HCT116 (cell line): Measurements from ENCODE around the gene HARS2. TPM values are rescaled to one million over a fixed set of nuclear protein-coding genes. Genes with fewer than 3 reads are reported as not detected.

ENCODE experiments used
- ATAC-seq: fragments of 200-7000 bp; cut with Tn5 transposase; 2 replicates; pipeline ENCODE4 v1.9.1; 2020; ENCODE audit warnings: mild to moderate bottlenecking, moderate library complexity
- Bru-seq: library from RNA; stranded (reverse); fragments of 400-500 nt; gene quantifications from one replicate; lab custom pipeline; 2021; lab: Mats Ljungman, UMichigan
- BruChase-seq, 2 experiments: library from RNA; stranded (reverse); fragments of 400-500 nt; gene quantifications; one replicate each; lab custom pipeline; 2021; lab: Mats Ljungman, UMichigan
- BruUV-seq: library from RNA; stranded (reverse); fragments of 400-500 nt; replicated peaks from 2 replicates; lab custom pipeline; 2021; lab: Mats Ljungman, UMichigan
- CTCF ChIA-PET: fragments of 300-600 bp; sonication (Branson Sonifier 250); formaldehyde crosslinking; loops from one replicate; lab custom pipeline; 2021; ENCODE audit warnings: antibody characterized with exemption; lab: Charles Lee
- POLR2A ChIA-PET: fragments of 300-600, 350-600 bp; sonication (Branson Sonifier 250); formaldehyde crosslinking; loops from one replicate; lab custom pipeline; 2021; ENCODE audit warnings: antibody characterized with exemption; lab: Charles Lee
- RAD21 ChIA-PET, 2 experiments: fragments of 300-600 bp; sonication (Branson Sonifier 250); formaldehyde crosslinking; loops; one replicate each; lab custom pipeline; 2023; ENCODE audit warnings: low total read pairs in 2 of 2; ENCODE audit not compliant: uncharacterized antibody in 2 of 2, unreplicated experiment in 2 of 2, low non-redundant PET in 1 of 2; lab: Charles Lee
- DNase-seq: peaks from one replicate; pipeline ENCODE4 v3.0.0-alpha.2; 2010; ENCODE audit warnings: low read depth, low spot score
- H2AFZ ChIP-seq: fragments of 200-600 bp; shearing (Covaris generic), sonication (generic); 2 replicates; pipeline ENCODE4 v1.6.1; 2017; ENCODE audit warnings: low read depth, mixed run types, mixed read lengths, antibody characterized with exemption, low read length; ENCODE audit not compliant: poor library complexity, severe bottlenecking
- H3K27ac ChIP-seq: 2 replicates; pipeline ENCODE4 v1.5.1; 2012; ENCODE audit warnings: low read depth, low read length
- H3K27me3 ChIP-seq: fragments of 200-600 bp; sonication (generic); 2 replicates; pipeline ENCODE4 v1.6.1; 2016; ENCODE audit warnings: mixed run types, low read length, mixed read lengths; ENCODE audit not compliant: insufficient read depth
- H3K36me3 ChIP-seq, 2 experiments: fragments of 200-500 bp in 1 of 2; fragments of 200-600 bp in 1 of 2; sonication (Bioruptor generic) in 1 of 2; sonication (generic) in 1 of 2; 2 replicates each; pipeline versions ENCODE4 v1.5.1 to v1.6.1; 2014 to 2016; ENCODE audit warnings: low read length in 2 of 2, inconsistent platforms in 1 of 2, mixed read lengths in 1 of 2, mixed run types in 1 of 2; ENCODE audit not compliant: insufficient read depth in 2 of 2, control insufficient read depth in 1 of 2
- H3K4me1 ChIP-seq, 2 experiments: fragments of 200-600 bp in 1 of 2; sonication (generic) in 1 of 2; 2 replicates each; pipeline versions ENCODE4 v1.5.1 to v1.6.1; 2012 to 2017; ENCODE audit warnings: low read length in 2 of 2, inconsistent platforms in 1 of 2, mild to moderate bottlenecking in 1 of 2, mixed read lengths in 1 of 2, mixed run types in 1 of 2, moderate library complexity in 1 of 2; ENCODE audit not compliant: insufficient read depth in 2 of 2, control insufficient read depth in 1 of 2
- H3K4me2 ChIP-seq: fragments of 200-600 bp; sonication (generic); 2 replicates; pipeline ENCODE4 v1.6.1; 2017; ENCODE audit warnings: mixed run types, low read length, mixed read lengths
- H3K4me3 ChIP-seq, 2 experiments: fragments of 200-600 bp in 1 of 2; sonication (generic) in 1 of 2; replicated peaks in 1 of 2; 2 replicates each; pipeline ENCODE4 v1.5.1; 2011 to 2016; ENCODE audit warnings: low read length in 2 of 2, control low read depth in 1 of 2, low read depth in 1 of 2, mild to moderate bottlenecking in 1 of 2, mixed read lengths in 1 of 2, mixed run types in 1 of 2
- H3K79me2 ChIP-seq: fragments of 200-600 bp; sonication (generic); 2 replicates; pipeline ENCODE4 v1.6.1; 2017; ENCODE audit warnings: mild to moderate bottlenecking, mixed run types, low read length, moderate library complexity, mixed read lengths; ENCODE audit not compliant: insufficient read depth
- H3K9ac ChIP-seq: fragments of 200-600 bp; sonication (generic); 2 replicates; pipeline ENCODE4 v1.6.1; 2016; ENCODE audit warnings: low read length, mixed read lengths
- H3K9me2 ChIP-seq: fragments of 200-600 bp; sonication (generic), shearing (Covaris generic); 2 replicates; pipeline ENCODE4 v1.6.1; 2017; ENCODE audit warnings: mixed run types, mild to moderate bottlenecking, moderate library complexity; ENCODE audit not compliant: insufficient read depth
- H3K9me3 ChIP-seq, 2 experiments: fragments of 200-500 bp in 1 of 2; fragments of 200-600 bp in 1 of 2; sonication (Bioruptor generic) in 1 of 2; sonication (generic) in 1 of 2; 2 replicates each; pipeline ENCODE4 v1.6.1; 2014 to 2017; ENCODE audit warnings: low read length in 2 of 2, mixed read lengths in 2 of 2, inconsistent platforms in 1 of 2, low read depth in 1 of 2, mild to moderate bottlenecking in 1 of 2, mixed run types in 1 of 2, moderate library complexity in 1 of 2; ENCODE audit not compliant: control insufficient read depth in 1 of 2, insufficient read depth in 1 of 2
- H4K20me1 ChIP-seq: fragments of 200-600 bp; sonication (generic), shearing (Covaris generic); 2 replicates; pipeline ENCODE4 v1.6.1; 2017; ENCODE audit warnings: mixed run types, mild to moderate bottlenecking, moderate library complexity; ENCODE audit not compliant: insufficient read depth
- CBX3 ChIP-seq: IDR thresholded peaks from 2 replicates; pipeline ENCODE4 v1.6.1; 2012; ENCODE audit warnings: low read depth
- EGR1 ChIP-seq: IDR thresholded peaks from 2 replicates; pipeline ENCODE4 v1.6.1; 2012; ENCODE audit warnings: low read depth
- ELF1 ChIP-seq: IDR thresholded peaks from 2 replicates; pipeline ENCODE4 v1.6.1; 2012; ENCODE audit warnings: low read depth, borderline replicate concordance
- EZH2 ChIP-seq: fragments of 200-600 bp; sonication (generic); IDR thresholded peaks from 2 replicates; pipeline ENCODE4 v1.6.1; 2017; ENCODE audit warnings: antibody characterized with exemption, mixed run types
- JUND ChIP-seq: IDR thresholded peaks from 2 replicates; pipeline ENCODE4 v1.6.1; 2012
- MAX ChIP-seq: IDR thresholded peaks from 2 replicates; pipeline ENCODE4 v1.6.1; 2012
- POLR2A ChIP-seq: IDR thresholded peaks from 2 replicates; pipeline ENCODE4 v1.7.0; 2011; ENCODE audit warnings: borderline replicate concordance; ENCODE audit not compliant: insufficient read depth, insufficient read length; ENCODE audit errors: extremely low read depth
- POLR2AphosphoS5 ChIP-seq: IDR thresholded peaks from 2 replicates; pipeline ENCODE4 v1.6.1; 2011; ENCODE audit warnings: mild to moderate bottlenecking, low read depth, low read length, moderate library complexity
- RAD21 ChIP-seq: IDR thresholded peaks from 2 replicates; pipeline ENCODE4 v1.6.1; 2012; ENCODE audit warnings: low read depth, mild to moderate bottlenecking
- SIN3A ChIP-seq: IDR thresholded peaks from 2 replicates; pipeline ENCODE4 v1.6.1; 2012; ENCODE audit warnings: low read depth
- SP1 ChIP-seq: IDR thresholded peaks from 2 replicates; pipeline ENCODE4 v1.6.1; 2012; ENCODE audit warnings: low read depth
- SRF ChIP-seq: IDR thresholded peaks from 2 replicates; pipeline ENCODE4 v1.6.1; 2012; ENCODE audit warnings: low read depth
- TCF7L2 ChIP-seq: IDR thresholded peaks from 2 replicates; pipeline ENCODE4 v1.7.0; 2011; ENCODE audit warnings: borderline replicate concordance, inconsistent platforms; ENCODE audit not compliant: insufficient read depth, insufficient read length; ENCODE audit errors: extremely low read depth
- ZBTB33 ChIP-seq: IDR thresholded peaks from 2 replicates; pipeline ENCODE4 v1.6.1; 2011; ENCODE audit warnings: mild to moderate bottlenecking, low read length, moderate library complexity; ENCODE audit not compliant: insufficient replicate concordance; ENCODE audit errors: extremely low read depth
- ZFX ChIP-seq: fragments of 450-650 bp; IDR thresholded peaks from 2 replicates; pipeline ENCODE4 v1.6.1; 2017
- ZNF274 ChIP-seq: fragments of 200-500 bp; sonication (Bioruptor generic); IDR thresholded peaks from 2 replicates; pipeline ENCODE4 v1.6.1; 2014; ENCODE audit warnings: mild to moderate bottlenecking, low read depth, low read length, inconsistent platforms
- intact Hi-C: fragments of 100-400 bp; cut with micrococcal nuclease; formaldehyde crosslinking; loops from 2 replicates; pipeline ENCODE4 v1.10.0; 2022
- long read RNA-seq: library from polyadenylated mRNA; unstranded; transcript quantifications from one replicate; pipeline ENCODE4 v2.0.0, GENCODE V29; 2021; ENCODE audit not compliant: unreplicated experiment
- polyA plus RNA-seq: library from polyadenylated mRNA; unstranded; fragments of >200 nt; gene quantifications from 2 replicates; pipeline ENCODE4 v1.2.1, GENCODE V29; 2012; ENCODE audit warnings: missing spikeins
- total RNA-seq: library from RNA; stranded (reverse); gene quantifications from one replicate; pipeline ENCODE4 v1.2.1, GENCODE V29; 2021; ENCODE audit not compliant: unreplicated experiment

HARS2 gene, protein sequence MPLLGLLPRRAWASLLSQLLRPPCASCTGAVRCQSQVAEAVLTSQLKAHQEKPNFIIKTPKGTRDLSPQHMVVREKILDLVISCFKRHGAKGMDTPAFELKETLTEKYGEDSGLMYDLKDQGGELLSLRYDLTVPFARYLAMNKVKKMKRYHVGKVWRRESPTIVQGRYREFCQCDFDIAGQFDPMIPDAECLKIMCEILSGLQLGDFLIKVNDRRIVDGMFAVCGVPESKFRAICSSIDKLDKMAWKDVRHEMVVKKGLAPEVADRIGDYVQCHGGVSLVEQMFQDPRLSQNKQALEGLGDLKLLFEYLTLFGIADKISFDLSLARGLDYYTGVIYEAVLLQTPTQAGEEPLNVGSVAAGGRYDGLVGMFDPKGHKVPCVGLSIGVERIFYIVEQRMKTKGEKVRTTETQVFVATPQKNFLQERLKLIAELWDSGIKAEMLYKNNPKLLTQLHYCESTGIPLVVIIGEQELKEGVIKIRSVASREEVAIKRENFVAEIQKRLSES
- total RNA-seq (38.8 TPM), Bru-seq, nascent RNA (percentile 92 among the genes with signal in this experiment), BruChase-seq, experiment 1, labeled RNA remaining after a 6-hour chase (percentile 93 among the genes with signal in this experiment), BruChase-seq, experiment 2, labeled RNA remaining after a 2-hour chase (percentile 96 among the genes with signal in this experiment)
- 27.1 and 31.5 TPM in 2 replicates for polyA plus RNA-seq
- long read RNA-seq, transcript HARS2-201 (13 exons, 2,510 nt), result major isoform, 67 of 95 reads
- long read RNA-seq, transcript HARS2-215 (12 exons, 2,346 nt), result minor isoform, 5 of 95 reads
- long read RNA-seq, partial matches to known transcripts, result 7 of 95 reads
- long read RNA-seq, other reads (novel, unspliced or antisense), result 15 of 95 reads

DNA sequence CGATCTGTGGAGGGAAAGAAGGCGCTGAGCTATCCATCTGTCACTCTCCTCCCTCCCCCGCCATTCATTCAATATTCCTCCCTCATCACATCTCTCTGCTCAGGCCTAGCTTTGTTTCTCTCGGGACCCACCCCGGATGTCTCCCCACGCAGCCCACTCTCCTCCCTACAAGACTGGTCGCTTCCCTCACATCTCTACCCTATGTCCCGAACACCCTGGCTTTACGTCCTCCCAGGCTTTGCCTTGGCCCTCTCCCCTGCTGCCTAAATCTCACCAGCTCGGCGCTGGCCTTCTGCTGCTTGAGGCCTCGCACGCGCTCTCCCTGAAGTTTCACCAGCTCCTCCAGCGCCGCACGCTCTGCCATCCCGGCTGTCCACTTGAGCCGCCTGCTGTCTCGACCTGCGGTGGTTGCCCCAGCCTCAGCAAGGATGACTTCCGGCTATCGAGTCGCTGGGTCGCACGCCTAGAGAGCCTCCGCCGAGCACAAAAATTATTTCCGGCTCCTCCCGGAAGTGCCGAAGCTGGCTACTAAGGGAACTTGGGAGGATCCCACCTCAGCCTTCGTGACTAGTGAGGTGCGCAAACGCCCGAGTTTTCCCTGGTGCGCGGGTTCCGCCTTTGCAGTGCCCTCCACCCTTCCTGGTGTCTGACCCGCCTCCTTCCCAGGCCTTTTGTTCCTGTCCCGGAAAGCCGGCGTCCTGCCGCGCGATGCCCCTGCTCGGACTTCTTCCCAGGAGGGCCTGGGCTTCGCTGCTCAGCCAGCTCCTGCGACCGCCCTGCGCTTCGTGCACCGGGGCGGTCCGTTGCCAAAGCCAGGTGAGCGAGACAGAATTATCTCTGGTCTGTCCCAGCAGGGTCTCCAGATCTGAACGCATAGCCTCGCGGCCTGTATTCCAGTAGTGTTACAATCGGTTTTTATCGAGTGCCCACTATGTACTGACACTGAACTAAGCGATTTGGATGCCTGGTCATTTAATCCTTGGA, at the start of gene HARS2, which contains the start of gene HARS1:
HARS2 (plus strand) TSS at position 515 of the 984 bp plus-strand sequence; CDS start at position 709, 194 bp downstream.
HARS1 (minus strand) TSS at position 430 of the 984 bp plus-strand sequence; CDS start at position 364, 66 bp downstream.
- ChIA-PET RAD21 (no interaction called here), CTCF (no interaction called here), POLR2A (interaction anchor here (0.6 to 2.2 kb wide), 8 partner anchors 9 to 345 kb away, joined by 3 to 15 read pairs (median 6); partner anchors contain the start of genes HBEGF, IK, NDUFA2 and ZMAT2)
- peak; percentile 96 for ATAC-seq
- TF ChIP-seq POLR2A (peak; percentile 94), JUND (no peak), SRF (peak; percentile 38; the same call in 1 of the 2 replicates), TCF7L2 (peak; percentile 16), ZNF274 (no peak), ZBTB33 (no peak), ZFX (peak; percentile 84), RAD21 (no peak), POLR2AphosphoS5 (peak; percentile 96), SP1 (peak; percentile 74), ELF1 (peak; percentile 96), EGR1 (peak; percentile 42; the same call in 1 of the 2 replicates), MAX (peak; percentile 88), CBX3 (peak; percentile 96), EZH2 (no peak), SIN3A (peak; percentile 97)
- Histone ChIP-seq H4K20me1 (no peaks in the 10 kb centered on the region), H3K9me3 (no peaks in the 10 kb centered on the region), H3K27me3 (no peaks in the 10 kb centered on the region), H3K79me2 (peaks cover 87% of the 10 kb centered on the region), H3K27ac (peak within 1 kb of the TSS; percentile 90), H2AFZ (no peak within 1 kb of the TSS), H3K4me1 (peaks cover 0 to 9% of the 10 kb centered on the region in 2 experiments; a peak in 2 of 4 replicates), H3K36me3 (peaks cover 35 to 40% of the 10 kb centered on the region in 2 experiments), H3K9ac (peak within 1 kb of the TSS; percentile 81), H3K4me2 (peak within 1 kb of the TSS; percentile 87), H3K9me2 (no peaks in the 10 kb centered on the region), H3K4me3 (peak within 1 kb of the TSS; percentile 78 to 94)
- BruUV-seq, result no TSS peak
- DNase-seq, result peak; percentile 97
- intact Hi-C loops, result loop anchor here (2.0 kb wide), 1 partner anchor 26 kb away; the partner anchor contains the start of gene WDR55
